HG03469 (cell line): ENCODE results near the gene INTS1.

Source experiments
- ATAC-seq: cut with Tn5 transposase; IDR thresholded peaks from one replicate; pipeline ENCODE4 v1.9.1; 2021; ENCODE audit warnings: mild to moderate bottlenecking, moderate library complexity, moderate number of reproducible peaks; ENCODE audit not compliant: unreplicated experiment

Gene INTS1

DNA sequence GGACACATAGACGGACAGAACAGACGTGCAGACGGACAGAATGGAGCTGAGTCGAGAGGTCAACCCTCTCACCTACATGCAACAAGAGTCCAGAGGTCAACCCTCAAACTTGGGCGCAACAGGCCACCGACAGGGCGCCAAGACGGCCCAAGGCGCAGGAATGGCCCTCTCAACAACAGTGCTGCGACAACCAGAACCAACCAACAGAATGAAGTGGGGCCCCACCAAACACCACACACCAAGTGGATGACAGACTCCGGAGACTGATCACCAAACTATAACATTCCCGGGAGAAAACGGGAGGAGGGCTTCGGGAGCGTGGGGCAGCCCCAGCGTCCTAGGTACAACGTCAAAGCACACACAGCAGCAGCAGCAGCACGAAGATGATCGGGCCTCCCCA lies 13.4 kb downstream of the INTS1 start:
- ATAC-seq, result no peak

DNA sequence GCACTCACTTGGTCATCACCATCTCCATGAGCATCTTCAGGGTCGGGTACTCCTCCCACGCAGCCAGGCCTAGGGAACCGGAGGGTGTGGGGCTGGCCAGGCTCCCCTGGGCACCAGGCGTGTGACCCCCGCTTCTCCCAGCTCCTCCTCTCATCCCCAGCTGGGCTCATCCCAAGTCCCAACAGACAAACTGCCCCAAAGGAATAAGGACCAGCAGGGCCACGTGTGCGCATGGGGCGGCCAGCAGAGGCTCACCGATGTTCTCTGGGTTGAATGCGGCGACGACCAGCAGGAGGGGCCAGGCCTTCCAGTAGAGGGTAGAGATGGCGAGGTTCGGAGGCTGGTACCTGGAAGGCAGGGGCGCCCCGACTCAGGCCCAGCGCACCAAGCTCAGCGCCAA lies 14.9 kb downstream of the INTS1 start:
- no peak for ATAC-seq

DNA sequence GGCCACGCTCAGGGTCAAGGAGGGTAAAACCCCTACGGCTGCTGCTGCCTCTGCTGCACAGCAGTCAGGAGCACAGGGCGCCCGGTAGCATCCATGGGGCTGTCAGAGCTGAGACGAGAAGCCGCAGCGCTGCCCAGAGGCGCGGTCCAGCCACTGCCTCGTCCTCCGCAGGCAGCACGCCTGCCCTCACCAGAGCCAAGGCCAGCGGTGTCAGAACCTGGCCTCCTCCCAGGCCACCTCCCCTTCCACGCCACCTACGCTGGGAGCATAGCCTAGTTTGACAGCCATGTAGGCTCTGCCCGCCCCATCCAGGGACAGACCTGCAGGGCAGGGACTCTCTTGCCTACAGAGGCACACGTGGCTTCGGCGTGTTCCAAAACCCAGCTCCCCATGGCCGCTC lies 16.2 kb downstream of the INTS1 start:
- ATAC-seq, result no peak

DNA sequence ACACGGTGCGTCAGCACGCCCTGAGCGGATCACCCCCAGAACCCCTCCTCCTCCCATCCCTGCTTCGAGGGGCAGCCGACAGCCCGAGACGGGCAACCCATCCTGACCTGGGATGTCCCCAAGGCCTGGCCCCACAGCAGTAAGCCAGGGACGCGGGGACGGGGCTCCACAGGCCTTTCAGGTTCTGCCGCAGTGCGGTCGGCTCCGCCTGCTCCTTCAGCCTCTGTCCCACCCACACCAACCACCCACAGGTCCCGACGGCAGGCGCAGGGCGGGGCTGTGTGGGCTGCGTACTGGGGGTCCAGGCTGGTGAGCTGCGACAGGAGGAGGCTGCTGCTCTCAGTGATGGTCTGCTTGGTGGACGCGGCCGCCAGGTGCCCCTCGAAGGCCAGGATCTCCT lies 16.7 kb downstream of the INTS1 start:
- no peak for ATAC-seq

DNA sequence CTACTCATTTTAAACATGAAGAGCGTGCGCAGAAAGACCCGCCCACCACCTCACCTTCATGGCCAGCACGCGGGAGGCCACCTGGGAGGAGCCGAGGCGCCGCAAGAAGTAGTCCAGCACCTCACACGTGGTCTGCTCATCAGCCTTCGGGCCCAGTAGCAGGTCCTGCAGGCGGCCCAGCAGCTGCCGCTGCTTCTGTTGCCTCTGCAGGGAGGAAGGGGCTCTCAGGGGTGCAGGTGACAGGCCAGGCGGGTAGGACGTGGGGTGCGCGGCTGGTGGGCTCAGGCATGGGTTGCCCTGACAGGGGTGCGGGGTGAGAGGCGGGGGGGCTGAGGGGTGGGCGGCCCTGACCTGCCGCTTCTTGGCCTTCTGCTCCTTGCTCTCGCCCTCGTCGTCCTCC lies 17.6 kb downstream of the INTS1 start:
- no peak for ATAC-seq

DNA sequence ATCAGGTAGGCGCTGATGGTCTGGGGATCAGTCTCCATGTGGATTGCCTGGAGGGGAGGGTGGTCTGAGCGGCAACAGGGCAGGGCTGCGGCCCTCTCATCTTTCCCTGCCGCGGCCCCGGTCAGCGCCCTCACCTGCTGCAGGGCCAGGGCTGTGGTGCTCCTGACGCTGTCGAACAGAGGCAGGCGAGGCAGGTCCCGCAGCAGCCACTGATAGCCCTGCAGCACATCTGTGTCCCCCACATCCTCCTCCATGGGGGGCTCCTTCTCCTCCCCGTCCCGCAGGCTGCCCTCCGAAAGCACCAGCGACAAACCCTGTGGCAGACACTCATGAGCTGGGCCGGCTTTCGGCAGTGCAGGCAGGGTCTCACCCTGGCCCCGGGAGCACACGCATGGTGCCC lies 19.0 kb downstream of the INTS1 start:
- ATAC-seq, result no peak

DNA sequence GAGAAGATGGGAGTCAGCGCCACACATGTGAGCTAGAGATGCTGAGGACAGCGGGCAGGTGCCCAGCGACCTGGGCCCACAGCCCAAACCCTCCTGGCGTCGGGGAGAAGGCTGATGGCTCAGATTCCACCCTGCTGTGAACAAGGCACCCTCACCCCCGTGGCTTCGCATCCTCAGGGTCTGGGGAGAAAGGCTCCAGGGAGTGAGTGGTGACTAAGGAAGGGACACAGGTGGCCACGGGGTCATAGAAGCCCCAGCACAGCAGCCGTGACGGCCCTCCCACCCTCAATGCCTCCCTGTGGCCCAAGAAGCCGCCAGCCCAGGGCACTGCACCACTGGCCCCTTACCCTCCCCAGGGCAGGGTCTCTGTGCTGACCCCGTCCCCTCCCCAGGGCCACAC lies 19.6 kb downstream of the INTS1 start:
- no peak for ATAC-seq

DNA sequence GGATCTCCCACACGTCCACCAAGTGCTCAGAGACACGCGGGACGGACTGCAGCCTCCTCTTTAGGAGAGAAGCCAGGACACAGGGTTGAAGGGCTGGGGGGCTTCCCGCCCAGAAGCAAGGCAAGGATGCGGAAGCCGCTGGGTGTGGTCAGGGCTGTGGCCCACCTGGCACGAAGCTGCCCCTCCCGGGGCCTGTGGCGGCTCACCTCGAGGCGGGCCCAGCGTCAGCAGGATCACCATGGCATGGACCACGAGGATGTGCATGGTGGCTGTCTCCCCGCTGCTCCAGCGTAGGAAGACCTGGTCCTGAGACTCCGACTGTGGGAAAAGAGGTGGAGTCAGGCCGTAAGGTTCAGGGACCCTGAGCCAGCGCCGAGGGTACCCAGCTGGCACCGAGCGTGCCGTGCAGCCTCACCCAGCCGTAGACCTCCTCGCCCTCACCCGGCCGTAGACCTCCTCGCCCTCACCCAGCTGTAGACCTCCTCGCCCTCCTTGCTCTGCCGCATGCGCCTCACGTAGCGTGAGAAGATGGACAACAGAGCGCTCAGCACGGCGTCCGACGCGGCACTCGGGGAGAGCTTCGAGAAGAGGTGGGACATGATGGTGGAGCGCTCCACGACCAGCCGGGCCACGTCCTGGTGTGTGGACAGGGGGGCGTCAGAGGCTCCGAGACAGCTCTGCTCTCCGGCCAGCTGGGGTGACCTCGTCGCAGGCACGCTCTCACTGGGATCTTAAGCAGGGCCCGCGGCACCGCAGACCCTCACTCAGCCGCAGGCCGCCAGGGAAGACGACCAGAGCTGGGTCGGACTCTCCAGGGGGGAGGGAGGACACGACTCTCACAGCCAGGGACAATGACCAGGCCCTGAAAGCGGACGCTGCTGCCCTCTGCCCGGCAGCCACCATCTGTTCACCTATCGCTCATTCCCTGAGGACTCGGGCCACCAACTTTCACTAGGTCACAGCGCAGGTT lies 20.4 kb downstream of the INTS1 start:
- ATAC-seq, result no peak

DNA sequence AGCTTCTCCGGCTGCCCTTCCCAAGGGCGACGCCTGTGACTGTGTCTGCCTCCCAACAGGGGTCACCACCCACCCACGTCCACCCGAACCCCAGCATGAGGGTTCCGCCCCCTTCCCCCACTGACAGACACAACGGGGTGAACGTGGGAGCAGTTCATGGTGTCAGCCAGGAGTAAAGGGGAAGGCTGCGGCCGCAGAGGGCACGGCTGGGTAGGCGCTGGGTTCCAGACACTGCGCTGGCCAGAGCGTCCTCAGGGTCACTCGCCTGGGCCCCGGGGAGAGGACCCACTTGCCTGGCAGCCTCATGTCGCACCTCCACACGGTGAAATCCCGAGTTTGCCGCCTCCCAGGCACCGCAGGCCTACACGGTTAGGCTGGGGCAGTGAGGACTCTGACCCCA lies 21.1 kb downstream of the INTS1 start:
- ATAC-seq, result no peak

DNA sequence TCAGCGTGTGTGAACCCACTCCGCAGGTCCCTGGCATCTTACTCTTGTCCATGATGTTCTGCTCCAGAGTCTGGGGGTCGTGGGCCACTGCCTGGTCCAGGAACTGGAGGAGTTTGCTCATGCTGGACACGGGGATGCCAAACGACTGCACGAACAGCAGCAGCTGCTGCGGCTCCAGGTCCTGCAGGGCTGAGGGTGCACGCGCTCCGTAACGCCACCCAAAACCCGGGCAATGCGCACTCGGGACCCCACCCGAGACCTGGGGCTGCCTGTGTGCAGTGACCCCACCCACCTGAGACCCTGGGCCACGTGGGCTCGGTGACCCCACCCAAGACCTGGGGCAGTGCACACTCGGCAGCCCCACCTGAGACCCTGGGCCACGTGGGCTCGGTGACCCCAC lies 22.9 kb downstream of the INTS1 start:
- no peak for ATAC-seq

DNA sequence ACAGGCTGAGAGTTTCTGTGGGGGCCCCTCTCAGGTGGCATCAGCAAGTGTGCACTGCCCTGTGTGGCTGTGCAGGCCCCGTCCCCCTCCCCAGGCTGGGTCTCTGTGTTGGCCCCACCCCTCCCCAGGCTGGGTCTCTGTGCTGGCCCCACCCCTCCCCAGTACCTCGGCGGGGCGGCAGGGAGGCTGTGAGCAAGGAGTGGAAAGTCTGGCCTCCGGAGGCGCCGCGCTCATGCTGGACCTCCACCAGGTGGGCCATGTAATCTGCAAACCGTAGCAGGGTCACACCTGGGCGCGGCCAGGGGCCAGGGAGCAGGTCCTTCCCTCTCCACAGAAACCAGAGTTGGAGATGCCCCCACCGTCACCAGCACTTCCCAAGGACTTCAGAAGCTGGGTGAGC lies 23.5 kb downstream of the INTS1 start:
- ATAC-seq, result no peak

DNA sequence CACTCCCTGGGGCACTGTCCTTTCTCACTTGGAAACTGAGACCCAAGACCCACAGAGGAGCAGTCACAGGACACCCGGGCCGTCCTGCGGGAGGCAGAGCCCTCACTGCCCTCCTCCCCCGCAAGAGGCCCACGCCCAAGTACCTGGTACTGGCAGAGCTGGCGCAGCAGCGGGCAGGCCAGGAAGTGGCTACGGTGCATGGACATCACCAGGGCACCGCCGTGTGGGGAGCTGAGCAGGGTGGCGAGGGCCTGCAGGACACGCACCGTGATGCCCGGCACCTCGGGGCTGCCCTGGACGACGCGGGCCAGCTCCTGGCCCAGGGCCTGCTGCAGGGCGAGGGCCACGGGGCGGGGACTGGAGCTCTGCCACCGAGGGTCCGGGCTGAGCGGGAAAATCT lies 24.9 kb downstream of the INTS1 start:
- no peak for ATAC-seq

DNA sequence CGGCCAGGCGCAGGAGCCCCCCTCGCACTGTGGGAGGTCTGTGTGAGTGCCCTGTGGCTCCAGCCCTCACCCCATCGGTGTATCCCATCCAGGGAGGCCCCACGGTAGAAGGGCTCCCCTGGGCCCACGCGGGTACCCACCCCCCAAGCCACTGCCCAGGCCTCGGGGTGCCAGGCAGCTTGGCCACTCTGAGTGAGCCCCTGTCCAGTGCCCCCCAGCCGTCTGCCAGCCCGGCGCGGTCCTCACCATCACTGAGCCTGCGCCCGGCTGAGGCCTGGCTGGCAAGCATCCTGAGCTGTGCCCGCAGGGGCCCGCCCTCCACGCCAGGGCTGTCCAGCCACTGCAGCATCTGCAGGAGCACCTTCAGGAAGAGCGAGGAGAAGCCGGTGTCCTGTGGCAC lies 25.7 kb downstream of the INTS1 start:
- ATAC-seq, result no peak

DNA sequence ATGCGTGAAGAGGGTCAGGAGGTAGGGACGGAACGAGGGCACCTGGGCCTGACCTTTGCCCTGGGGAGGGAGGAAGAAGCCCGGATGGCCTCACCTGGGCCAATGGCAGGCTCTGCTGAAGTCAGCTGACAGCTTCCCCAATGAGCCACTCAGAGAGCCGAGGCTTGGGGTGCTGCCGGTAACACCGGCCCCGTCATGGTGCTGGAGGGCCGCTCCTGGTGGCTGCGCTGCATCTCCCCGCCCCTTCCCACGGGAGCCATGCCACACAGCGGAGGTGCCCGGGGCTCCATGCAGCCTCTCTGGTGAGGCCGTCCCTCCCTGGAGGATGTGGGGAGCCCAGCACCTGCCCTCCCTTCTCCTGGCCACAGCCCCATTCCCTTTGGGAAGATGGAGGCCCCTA lies 27.3 kb downstream of the INTS1 start:
- no peak for ATAC-seq

DNA sequence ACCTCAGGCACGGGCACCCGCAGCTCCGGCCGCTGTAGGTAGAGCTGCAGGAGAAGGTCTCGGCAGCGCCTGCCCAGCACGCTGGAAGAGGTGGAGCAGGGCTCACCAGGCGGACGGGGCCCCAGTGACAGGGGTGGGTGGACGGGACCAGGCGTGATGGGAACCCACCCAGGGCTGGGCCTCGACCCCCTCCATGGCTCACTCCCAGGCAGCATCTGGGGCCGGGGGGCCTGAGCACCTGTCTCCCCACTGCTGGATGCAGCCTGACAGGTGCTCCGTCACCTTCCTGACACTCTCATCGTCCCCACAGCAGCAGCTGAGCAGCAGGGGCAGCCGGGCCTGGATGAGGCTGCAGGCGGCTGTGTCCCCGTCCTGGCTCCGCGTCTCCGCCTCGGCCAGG lies 28.2 kb downstream of the INTS1 start:
- ATAC-seq, result no peak

DNA sequence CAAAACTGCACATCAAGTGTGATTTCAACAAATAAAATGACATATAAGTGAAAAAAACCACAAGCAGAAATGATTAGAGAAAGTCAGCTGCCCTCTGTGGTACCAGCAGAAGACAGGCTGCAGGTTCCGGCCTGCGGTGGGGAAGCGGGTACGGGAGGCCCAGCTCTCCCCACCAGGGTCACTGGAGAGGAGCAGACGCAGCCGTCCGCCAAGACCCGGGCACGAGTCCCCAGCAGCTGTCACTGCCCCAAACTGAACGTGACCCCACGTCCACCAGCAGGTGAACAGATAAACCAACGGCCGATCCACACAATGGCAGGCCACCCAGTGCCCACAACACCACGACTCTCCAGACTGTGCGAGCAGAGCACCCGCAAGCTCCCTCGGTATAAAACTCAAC lies 28.8 kb downstream of the INTS1 start:
- ATAC-seq, result no peak

DNA sequence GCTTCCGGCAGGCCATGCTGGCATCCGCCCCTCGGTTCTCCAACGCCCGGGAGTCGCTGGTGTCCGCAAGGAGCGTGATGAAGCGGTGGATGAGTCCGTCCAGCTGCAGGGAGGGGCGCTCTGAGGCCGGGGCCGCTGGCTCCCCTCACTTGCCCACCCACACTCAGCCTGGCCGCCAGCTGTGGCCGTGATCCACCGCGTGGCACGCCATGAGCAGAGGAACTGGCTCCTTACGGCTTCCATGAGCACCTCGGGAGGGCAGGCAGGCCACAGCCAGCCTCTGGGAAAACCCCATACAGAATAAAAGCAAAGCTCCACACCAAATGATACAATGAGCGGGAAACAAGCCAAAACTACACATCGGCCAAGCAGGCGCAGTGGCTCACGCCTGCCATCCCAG lies 29.5 kb downstream of the INTS1 start:
- no peak for ATAC-seq

DNA sequence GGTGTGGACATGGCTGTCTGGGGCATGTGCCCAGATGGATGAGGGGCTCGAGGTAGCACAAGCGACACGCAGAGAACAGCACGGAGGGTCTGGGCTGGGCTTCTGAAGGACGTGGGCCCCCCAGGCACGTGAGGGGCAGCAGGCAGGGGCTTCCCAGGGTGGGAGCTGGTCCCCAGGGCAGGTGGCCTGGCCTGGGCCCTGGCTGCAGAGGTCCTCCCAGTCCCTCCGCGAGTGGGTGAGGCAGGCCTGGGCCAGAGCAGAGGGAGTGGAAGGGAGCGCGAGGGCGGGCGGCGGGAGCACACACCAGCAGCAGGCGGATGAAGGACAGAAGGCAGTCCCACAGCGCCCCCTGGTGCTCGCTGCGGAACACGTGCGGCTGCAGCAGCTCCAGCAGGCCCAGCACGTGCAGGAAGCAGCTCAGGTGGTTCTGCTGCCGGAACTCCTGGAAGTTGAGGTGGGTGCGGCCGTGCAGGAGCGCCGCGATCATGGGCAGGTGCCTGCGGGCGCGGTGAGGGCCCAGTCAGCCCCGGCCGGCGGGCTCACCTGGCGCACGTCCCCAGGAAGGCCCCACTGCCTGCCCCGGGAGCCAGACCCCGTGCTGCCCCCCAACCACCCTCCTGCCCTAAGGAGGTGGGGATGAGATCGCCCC lies 30.2 kb downstream of the INTS1 start:
- no peak for ATAC-seq

DNA sequence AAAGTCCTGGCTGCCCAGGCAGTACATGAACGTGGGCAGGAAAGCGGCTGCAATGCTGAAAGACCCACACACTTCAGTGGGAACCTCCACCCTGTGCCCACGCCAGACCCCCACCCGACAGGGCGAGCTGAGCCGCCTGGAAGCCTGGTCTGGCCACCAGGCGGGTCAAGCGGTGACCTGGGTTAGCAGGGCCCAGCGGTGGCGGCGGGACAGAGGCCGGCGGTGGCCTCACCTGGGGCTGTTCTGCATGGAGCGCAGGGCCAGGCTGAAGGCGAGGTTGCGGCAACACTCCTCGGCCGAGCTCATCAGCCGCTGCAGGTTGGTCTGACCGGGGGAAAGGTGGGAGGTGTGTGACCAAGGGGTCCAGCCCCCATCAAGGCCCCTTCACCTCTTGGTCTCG lies 33.3 kb downstream of the INTS1 start:
- ATAC-seq, result no peak

DNA sequence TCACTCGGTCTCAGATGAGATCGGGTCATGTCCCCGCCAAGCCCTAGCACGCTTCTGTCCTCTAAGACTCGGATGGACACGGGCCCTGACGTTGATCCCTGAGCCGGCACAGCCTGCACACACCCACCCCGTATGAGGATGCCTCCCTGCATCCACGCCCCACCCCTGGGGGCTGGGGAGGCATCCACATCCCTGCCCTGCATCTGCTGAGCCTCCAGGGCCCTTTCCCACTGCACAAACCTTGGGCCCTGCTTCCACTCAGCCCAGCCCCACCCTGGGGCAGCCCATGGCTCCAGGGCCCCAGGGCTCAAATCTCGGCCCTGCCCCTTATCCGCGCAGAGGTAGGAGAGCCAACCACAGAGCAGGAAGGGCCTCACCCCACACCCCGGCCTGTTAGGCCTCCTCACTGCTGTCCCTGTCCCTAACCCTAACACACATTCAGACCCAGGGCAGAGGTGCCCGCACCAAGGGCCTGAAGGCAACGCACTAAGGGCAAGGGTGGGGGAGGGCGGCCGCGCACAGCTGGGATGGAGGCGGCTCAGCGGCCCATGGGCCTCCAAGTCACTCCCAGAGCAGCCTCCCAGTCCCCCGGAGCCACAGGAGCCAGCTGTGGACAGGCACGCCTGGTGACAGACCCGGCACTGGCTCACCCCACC lies 35.4 kb downstream of the INTS1 start:
- no peak for ATAC-seq

DNA sequence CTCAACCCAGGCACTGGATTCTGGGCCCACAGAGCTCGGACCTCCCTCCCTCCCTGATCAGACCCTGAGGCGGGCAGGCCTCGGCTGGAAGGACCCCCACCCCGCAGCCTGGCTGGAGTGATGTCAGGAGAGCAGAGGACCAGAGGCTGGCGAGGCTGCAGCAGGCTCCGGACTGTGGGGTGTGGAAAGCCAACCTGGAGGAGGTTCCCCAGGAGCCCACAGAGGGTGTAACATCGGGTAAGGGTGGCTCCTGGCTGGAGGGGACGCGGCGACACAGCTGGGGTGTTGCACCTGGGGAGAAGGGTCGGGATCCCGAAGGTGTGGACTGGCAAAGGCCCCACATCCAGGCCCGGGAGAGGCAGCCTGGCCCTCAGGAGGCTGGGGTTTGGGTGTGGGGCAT lies 36.0 kb downstream of the INTS1 start:
- ATAC-seq, result no peak
